HEK293 (cell line): Measurements from ENCODE around the gene SEC62.
A peak's percentile ranks its signal among the peaks of the same experiment; 100 is the strongest.

Source experiments
- CTCF ChIA-PET: fragments of 350-600 bp; formaldehyde crosslinking; extraction: SDS; loops from one replicate; lab custom pipeline; 2021; ENCODE audit warnings: antibody characterized with exemption; lab: Yijun Ruan, JAX
- POLR2A ChIA-PET: fragments of 300-600 bp; formaldehyde crosslinking; extraction: SDS; loops from one replicate; lab custom pipeline; 2020; ENCODE audit warnings: antibody characterized with exemption, inconsistent platforms; lab: Yijun Ruan, JAX
- H3K27ac ChIP-seq: fragments of 200-500 bp; sonication (Bioruptor generic); 2 replicates; pipeline ENCODE4 v1.5.1; 2014; ENCODE audit warnings: low read depth, low read length, control low read depth, inconsistent platforms; ENCODE audit errors: extremely low read depth
- H3K36me3 ChIP-seq, 2 experiments: fragments of 200-500 bp in 1 of 2; sonication (Bioruptor generic) in 1 of 2; 1 replicate in 1 of 2; 2 replicates in 1 of 2; pipeline ENCODE4 v1.5.1; 2014 to 2017; ENCODE audit warnings: inconsistent platforms in 2 of 2, low read length in 2 of 2; ENCODE audit not compliant: control insufficient read depth in 2 of 2, insufficient read depth in 1 of 2
- H3K4me1 ChIP-seq: fragments of 200-500 bp; sonication (Bioruptor generic); 2 replicates; pipeline ENCODE4 v1.5.1; 2014; ENCODE audit warnings: mild to moderate bottlenecking, low read length, inconsistent platforms; ENCODE audit not compliant: control insufficient read depth, insufficient read depth
- H3K4me3 ChIP-seq: 2 replicates; pipeline ENCODE4 v1.5.1; 2011; ENCODE audit warnings: low read depth, mild to moderate bottlenecking, control low read depth, low read length, moderate library complexity
- H3K9me3 ChIP-seq: fragments of 200-500 bp; sonication (Bioruptor generic); 2 replicates; pipeline ENCODE4 v1.5.1; 2014; ENCODE audit warnings: low read depth, low read length, inconsistent platforms; ENCODE audit not compliant: control insufficient read depth, insufficient read depth
- GLIS2 ChIP-seq: fragments of 450-650 bp; formaldehyde crosslinking; IDR thresholded peaks from 2 replicates; pipeline ENCODE4 v1.5.1; 2016; ENCODE audit warnings: missing biosample characterization, missing genetic modification characterization
- PRDM4 ChIP-seq: fragments of 450-650 bp; formaldehyde crosslinking; IDR thresholded peaks from 2 replicates; pipeline ENCODE4 v1.5.1; 2017; ENCODE audit warnings: missing biosample characterization, missing genetic modification characterization
- PRDM6 ChIP-seq: fragments of 450-650 bp; formaldehyde crosslinking; IDR thresholded peaks from 2 replicates; pipeline ENCODE4 v1.5.1; 2017; ENCODE audit warnings: missing biosample characterization, missing genetic modification characterization
- ZBTB17 ChIP-seq: fragments of 450-650 bp; formaldehyde crosslinking; IDR thresholded peaks from 2 replicates; pipeline ENCODE4 v1.5.1; 2016; ENCODE audit warnings: missing biosample characterization, missing genetic modification characterization
- ZNF202 ChIP-seq: fragments of 450-650 bp; formaldehyde crosslinking; IDR thresholded peaks from 2 replicates; pipeline ENCODE4 v1.5.1; 2016; ENCODE audit warnings: missing biosample characterization, missing genetic modification characterization, borderline replicate concordance
- ZNF24 ChIP-seq: fragments of 450-650 bp; formaldehyde crosslinking; IDR thresholded peaks from 2 replicates; pipeline ENCODE4 v1.5.1; 2016; ENCODE audit warnings: missing biosample characterization, missing genetic modification characterization
- ZNF280D ChIP-seq: fragments of 450-650 bp; formaldehyde crosslinking; IDR thresholded peaks from 2 replicates; pipeline ENCODE4 v1.5.1; 2016; ENCODE audit warnings: missing biosample characterization, missing genetic modification characterization
- ZNF324 ChIP-seq: fragments of 450-650 bp; formaldehyde crosslinking; IDR thresholded peaks from 2 replicates; pipeline ENCODE4 v1.5.1; 2016; ENCODE audit warnings: missing biosample characterization, missing genetic modification characterization
- ZNF362 ChIP-seq: fragments of 450-650 bp; formaldehyde crosslinking; IDR thresholded peaks from 2 replicates; pipeline ENCODE4 v1.5.1; 2016; ENCODE audit warnings: missing biosample characterization, missing genetic modification characterization
- ZNF529 ChIP-seq: fragments of 450-650 bp; formaldehyde crosslinking; IDR thresholded peaks from 2 replicates; pipeline ENCODE4 v1.5.1; 2017; ENCODE audit warnings: missing genetic modification characterization, missing biosample characterization; ENCODE audit not compliant: insufficient replicate concordance
- ZNF600 ChIP-seq: fragments of 450-650 bp; formaldehyde crosslinking; IDR thresholded peaks from 2 replicates; pipeline ENCODE4 v1.5.1; 2016; ENCODE audit warnings: missing biosample characterization, missing genetic modification characterization
- TF ChIP-seq, protein P1 (sequence below): fragments of 450-650 bp; formaldehyde crosslinking; IDR thresholded peaks from 2 replicates; pipeline ENCODE4 v1.5.1; 2017; ENCODE audit warnings: missing biosample characterization, missing genetic modification characterization
- TF ChIP-seq, protein P2 (sequence below): IDR thresholded peaks from 2 replicates; pipeline ENCODE4 v1.6.1; 2011; ENCODE audit warnings: mild to moderate bottlenecking, low read depth, low read length, borderline replicate concordance

The SEC62 gene

GRCh38 chr3:169969174-169970095, 2.8 kb downstream of the SEC62 start:
- ChIA-PET CTCF (interaction anchor here (0.6 to 1.0 kb wide), 2 partner anchors 50 to 68 kb away, joined by 3 read pairs; partner anchors contain the start of gene GPR160), POLR2A (no interaction called here)
- Histone ChIP-seq H3K4me3 (no peak overlapping the region), H3K27ac (no peak overlapping the region), H3K4me1 (no peaks in the 10 kb centered on the region), H3K9me3 (no peaks in the 10 kb centered on the region), H3K36me3 (peaks cover 0 to 9% of the 10 kb centered on the region in 2 experiments; a peak in 1 of 3 replicates)
- no peak for TF ChIP-seq ZNF600 (tag by site-specific recombination)
- 0 out of 2 replicates have a peak, but pooled peaks have one; percentile 15 for TF ChIP-seq ZBTB17 (tag by site-specific recombination)
- peak; percentile 13; the same call in 1 of the 2 replicates for TF ChIP-seq PRDM6 (tag by site-specific recombination)

DNA sequence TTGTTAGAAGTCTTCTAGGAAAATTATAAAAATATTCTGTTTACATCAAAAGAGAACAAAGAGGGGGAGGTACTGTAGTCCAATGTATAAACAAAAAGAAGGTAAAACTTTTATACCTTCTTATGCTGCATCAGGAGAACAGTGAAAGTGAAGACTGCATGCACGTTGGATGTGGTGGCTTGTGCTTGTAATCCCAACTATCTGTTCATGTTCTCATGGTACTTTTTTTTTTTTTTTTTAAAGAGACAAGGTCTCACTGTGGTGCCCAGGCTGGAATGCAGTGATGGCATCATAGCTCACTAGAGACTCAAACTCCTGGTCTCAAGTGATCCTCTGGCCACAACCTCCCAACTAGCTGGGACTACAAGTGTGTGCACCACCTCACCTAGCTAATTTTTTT, 4.2 kb downstream of the SEC62 start:
- Histone ChIP-seq H3K9me3 (no peaks in the 10 kb centered on the region), H3K36me3 (peaks cover 0 to 13% of the 10 kb centered on the region in 2 experiments; a peak in 2 of 3 replicates), H3K27ac (no peak overlapping the region), H3K4me3 (no peak overlapping the region), H3K4me1 (no peaks in the 10 kb centered on the region)
- TF ChIP-seq, protein P1, sequence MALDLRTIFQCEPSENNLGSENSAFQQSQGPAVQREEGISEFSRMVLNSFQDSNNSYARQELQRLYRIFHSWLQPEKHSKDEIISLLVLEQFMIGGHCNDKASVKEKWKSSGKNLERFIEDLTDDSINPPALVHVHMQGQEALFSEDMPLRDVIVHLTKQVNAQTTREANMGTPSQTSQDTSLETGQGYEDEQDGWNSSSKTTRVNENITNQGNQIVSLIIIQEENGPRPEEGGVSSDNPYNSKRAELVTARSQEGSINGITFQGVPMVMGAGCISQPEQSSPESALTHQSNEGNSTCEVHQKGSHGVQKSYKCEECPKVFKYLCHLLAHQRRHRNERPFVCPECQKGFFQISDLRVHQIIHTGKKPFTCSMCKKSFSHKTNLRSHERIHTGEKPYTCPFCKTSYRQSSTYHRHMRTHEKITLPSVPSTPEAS (tag by site-specific recombination): no peak
- TF ChIP-seq, protein P2, sequence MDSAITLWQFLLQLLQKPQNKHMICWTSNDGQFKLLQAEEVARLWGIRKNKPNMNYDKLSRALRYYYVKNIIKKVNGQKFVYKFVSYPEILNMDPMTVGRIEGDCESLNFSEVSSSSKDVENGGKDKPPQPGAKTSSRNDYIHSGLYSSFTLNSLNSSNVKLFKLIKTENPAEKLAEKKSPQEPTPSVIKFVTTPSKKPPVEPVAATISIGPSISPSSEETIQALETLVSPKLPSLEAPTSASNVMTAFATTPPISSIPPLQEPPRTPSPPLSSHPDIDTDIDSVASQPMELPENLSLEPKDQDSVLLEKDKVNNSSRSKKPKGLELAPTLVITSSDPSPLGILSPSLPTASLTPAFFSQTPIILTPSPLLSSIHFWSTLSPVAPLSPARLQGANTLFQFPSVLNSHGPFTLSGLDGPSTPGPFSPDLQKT: no peak
- peak; percentile 37; the same call in 1 of the 2 replicates for TF ChIP-seq ZNF600 (tag by site-specific recombination)
- peak; percentile 44; the same call in 1 of the 2 replicates for TF ChIP-seq ZNF362 (tag by site-specific recombination)
- no peak for TF ChIP-seq PRDM4
- no peak for TF ChIP-seq ZNF324
- ChIA-PET POLR2A (no interaction called here), CTCF (interaction anchor here (0.8 kb wide), 1 partner anchor 145 kb away, joined by 4 read pairs; no protein-coding TSS in a partner anchor)

- POLR2A ChIA-PET: no interaction called here
Observed at GRCh38 chr3:169971522-169971921, 4.9 kb downstream of the SEC62 start.

More at GRCh38 chr3:169971522-169971921, 4.9 kb downstream of the SEC62 start:
- TF ChIP-seq GLIS2 (tag by site-specific recombination): no peak
- TF ChIP-seq ZNF529: no peak
- TF ChIP-seq ZNF24: no peak
- no peak for TF ChIP-seq ZNF280D
- no peak for TF ChIP-seq ZNF202 (tag by site-specific recombination)
- CTCF ChIA-PET: no interaction called here
- Histone ChIP-seq H3K36me3 (peaks cover 0 to 19% of the 10 kb centered on the region in 2 experiments; a peak in 2 of 3 replicates), H3K27ac (no peak overlapping the region), H3K4me1 (no peaks in the 10 kb centered on the region), H3K9me3 (no peaks in the 10 kb centered on the region), H3K4me3 (no peak overlapping the region)
